ENCODE data around the gene FAM200C.

GRCh38 chr5:160366230-160366629 is 33.6 kb downstream of the FAM200C start:
- TF ChIP-seq CTCF (conservative IDR thresholded peaks at IDR 0.05) (no peak), EZH2 (IDR thresholded peaks at IDR 0.05; ENCODE audit: low read depth) (no peak)

All from PC-9 (cell line).